Measurements from ENCODE around the gene ADM5.
A peak's percentile ranks its signal among the peaks of the same experiment; 100 is the strongest.

The ADM5 gene

GRCh38 chr19:49692147-49692506, 2.7 kb downstream of the ADM5 start:
- Histone ChIP-seq H3K9ac (ENCODE audit: insufficient read length) (no peak overlapping the region), H3K4me3 (no peak overlapping the region), H3K36me3 (ENCODE audit: insufficient read depth, low read length) (peaks cover under 1% of the 10 kb centered on the region; the same call in 1 of the 2 replicates), H3K27ac (no peak overlapping the region), H3K9me3 (ENCODE audit: low read depth, low read length) (no peaks in the 10 kb centered on the region)
- TF ChIP-seq EZH2 (IDR thresholded peaks at IDR 0.05) = no peak
- no peak for TF ChIP-seq POLR2AphosphoS5 (IDR thresholded peaks at IDR 0.05; ENCODE audit: borderline replicate concordance, low read depth, low read length)
- no peak for TF ChIP-seq FOXP2 (optimal IDR thresholded peaks at IDR 0.05; ENCODE audit: control extremely low read depth, extremely low read length, insufficient read depth)
- DNase-seq (ENCODE audit: low read depth, low spot score) = no peak

GRCh38 chr19:49696115-49696514, 6.7 kb downstream of the ADM5 start:
- Histone ChIP-seq H3K9ac (ENCODE audit: insufficient read length) (no peak overlapping the region), H3K4me3 (no peak overlapping the region), H3K27ac (no peak overlapping the region), H3K9me3 (ENCODE audit: low read depth, low read length) (no peaks in the 10 kb centered on the region), H3K36me3 (ENCODE audit: insufficient read depth, low read length) (no peaks in the 10 kb centered on the region)
- no peak for DNase-seq (ENCODE audit: low read depth, low spot score)
- TF ChIP-seq EZH2 (IDR thresholded peaks at IDR 0.05) (no peak), FOXP2 (optimal IDR thresholded peaks at IDR 0.05; ENCODE audit: control extremely low read depth, extremely low read length, insufficient read depth) (no peak), POLR2AphosphoS5 (IDR thresholded peaks at IDR 0.05; ENCODE audit: borderline replicate concordance, low read depth, low read length) (no peak)

DNA sequence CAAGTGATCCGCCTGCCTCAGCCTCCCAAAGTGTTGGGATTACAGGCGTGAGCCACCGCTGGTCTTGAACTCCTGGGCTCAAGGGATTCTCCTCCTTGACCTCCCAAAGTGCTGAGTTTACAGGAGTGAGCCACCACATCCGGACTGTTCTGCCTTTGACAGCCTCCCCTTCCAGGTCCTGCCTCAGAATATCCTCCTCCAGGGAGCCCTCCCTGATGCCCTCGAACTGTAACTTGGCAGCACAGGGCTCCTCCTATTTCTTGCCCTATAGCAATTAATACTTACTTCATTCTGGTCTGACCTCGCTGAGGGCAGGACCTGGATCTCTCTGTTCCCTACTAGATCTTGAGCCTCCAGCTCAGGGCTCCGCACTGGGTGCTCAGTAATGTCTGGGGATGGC, 7.5 kb downstream of the ADM5 start:
- Histone ChIP-seq H3K36me3 (ENCODE audit: insufficient read depth, low read length) (no peaks in the 10 kb centered on the region), H3K9me3 (ENCODE audit: low read depth, low read length) (no peaks in the 10 kb centered on the region), H3K27ac (no peak overlapping the region), H3K4me3 (no peak overlapping the region), H3K9ac (ENCODE audit: insufficient read length) (no peak overlapping the region)
- no peak for DNase-seq (ENCODE audit: low read depth, low spot score)
- TF ChIP-seq FOXP2 (optimal IDR thresholded peaks at IDR 0.05; ENCODE audit: control extremely low read depth, extremely low read length, insufficient read depth) (no peak), EZH2 (IDR thresholded peaks at IDR 0.05) (no peak), POLR2AphosphoS5 (IDR thresholded peaks at IDR 0.05; ENCODE audit: borderline replicate concordance, low read depth, low read length) (no peak)

- H3K27ac ChIP-seq = no peak overlapping the region
- TF ChIP-seq FOXP2 (optimal IDR thresholded peaks at IDR 0.05; ENCODE audit: control extremely low read depth, extremely low read length, insufficient read depth) (no peak), EZH2 (IDR thresholded peaks at IDR 0.05) (no peak), POLR2AphosphoS5 (IDR thresholded peaks at IDR 0.05; ENCODE audit: borderline replicate concordance, low read depth, low read length) (no peak)
- no peak overlapping the region for H3K4me3 ChIP-seq
- DNase-seq (ENCODE audit: low read depth, low spot score) = no peak
- no peaks in the 10 kb centered on the region for H3K9me3 ChIP-seq (ENCODE audit: low read depth, low read length)
- H3K36me3 ChIP-seq (ENCODE audit: insufficient read depth, low read length) = no peaks in the 10 kb centered on the region
- no peak overlapping the region for H3K9ac ChIP-seq (ENCODE audit: insufficient read length)
Observed at GRCh38 chr19:49699364-49699763, 10.0 kb downstream of the ADM5 start.

- Histone ChIP-seq H3K36me3 (ENCODE audit: insufficient read depth, low read length) (no peaks in the 10 kb centered on the region), H3K9me3 (ENCODE audit: low read depth, low read length) (no peaks in the 10 kb centered on the region), H3K4me3 (no peak overlapping the region), H3K27ac (0 out of 2 replicates have a peak overlapping the region, but pooled peaks have one; percentile 8), H3K9ac (ENCODE audit: insufficient read length) (no peak overlapping the region)
- no peak for TF ChIP-seq EZH2 (IDR thresholded peaks at IDR 0.05)
- no peak for TF ChIP-seq FOXP2 (optimal IDR thresholded peaks at IDR 0.05; ENCODE audit: control extremely low read depth, extremely low read length, insufficient read depth)
- no peak for TF ChIP-seq POLR2AphosphoS5 (IDR thresholded peaks at IDR 0.05; ENCODE audit: borderline replicate concordance, low read depth, low read length)
- no peak for DNase-seq (ENCODE audit: low read depth, low spot score)
Observed at GRCh38 chr19:49700563-49700962, 11.2 kb downstream of the ADM5 start.

GRCh38 chr19:49701271-49701786, 11.9 kb downstream of the ADM5 start:
- DNase-seq (ENCODE audit: low read depth, low spot score) = no peak
- Histone ChIP-seq H3K4me3 (no peak overlapping the region), H3K9ac (ENCODE audit: insufficient read length) (no peak overlapping the region), H3K36me3 (ENCODE audit: insufficient read depth, low read length) (no peaks in the 10 kb centered on the region), H3K9me3 (ENCODE audit: low read depth, low read length) (no peaks in the 10 kb centered on the region), H3K27ac (no peak overlapping the region)
- TF ChIP-seq FOXP2 (optimal IDR thresholded peaks at IDR 0.05; ENCODE audit: control extremely low read depth, extremely low read length, insufficient read depth) = no peak
- TF ChIP-seq POLR2AphosphoS5 (IDR thresholded peaks at IDR 0.05; ENCODE audit: borderline replicate concordance, low read depth, low read length) = no peak
- TF ChIP-seq EZH2 (IDR thresholded peaks at IDR 0.05) = no peak

GRCh38 chr19:49704888-49705642, 15.7 kb downstream of the ADM5 start:
- Histone ChIP-seq H3K36me3 (ENCODE audit: insufficient read depth, low read length) (no peaks in the 10 kb centered on the region), H3K27ac (no peak overlapping the region), H3K9me3 (ENCODE audit: low read depth, low read length) (no peaks in the 10 kb centered on the region), H3K9ac (ENCODE audit: insufficient read length) (no peak overlapping the region), H3K4me3 (no peak overlapping the region)
- DNase-seq (ENCODE audit: low read depth, low spot score) = no peak
- TF ChIP-seq FOXP2 (optimal IDR thresholded peaks at IDR 0.05; ENCODE audit: control extremely low read depth, extremely low read length, insufficient read depth) = no peak
- TF ChIP-seq POLR2AphosphoS5 (IDR thresholded peaks at IDR 0.05; ENCODE audit: borderline replicate concordance, low read depth, low read length) = no peak
- TF ChIP-seq EZH2 (IDR thresholded peaks at IDR 0.05) = no peak

DNA sequence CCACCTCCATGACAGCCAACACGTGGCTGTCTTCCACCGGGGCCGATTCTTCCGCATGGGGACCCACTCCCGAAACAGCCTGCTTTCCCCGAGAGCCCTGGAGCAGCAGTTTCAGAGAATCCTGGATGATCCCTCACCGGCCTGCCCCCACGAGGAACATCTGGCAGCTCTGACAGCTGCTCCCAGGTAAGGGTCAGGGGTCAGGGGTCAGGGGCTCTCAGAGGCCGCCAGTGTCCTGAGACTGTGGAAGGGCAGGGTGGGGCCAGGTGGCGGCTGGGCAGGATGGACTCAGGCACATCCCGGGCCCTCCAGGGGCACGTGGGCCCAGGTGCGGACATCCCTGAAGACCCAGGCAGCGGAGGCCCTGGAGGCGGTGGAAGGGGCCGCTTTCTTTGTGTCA, 16.5 kb downstream of the ADM5 start:
- DNase-seq (ENCODE audit: low read depth, low spot score) = no peak
- no peaks in the 10 kb centered on the region for H3K36me3 ChIP-seq (ENCODE audit: insufficient read depth, low read length)
- H3K9me3 ChIP-seq (ENCODE audit: low read depth, low read length) = no peaks in the 10 kb centered on the region
- H3K4me3 ChIP-seq = no peak overlapping the region
- no peak overlapping the region for H3K27ac ChIP-seq
- TF ChIP-seq EZH2 (IDR thresholded peaks at IDR 0.05) (no peak), FOXP2 (optimal IDR thresholded peaks at IDR 0.05; ENCODE audit: control extremely low read depth, extremely low read length, insufficient read depth) (no peak), POLR2AphosphoS5 (IDR thresholded peaks at IDR 0.05; ENCODE audit: borderline replicate concordance, low read depth, low read length) (no peak)
- no peak overlapping the region for H3K9ac ChIP-seq (ENCODE audit: insufficient read length)

All from SK-N-MC (cell line).